Right lobe of liver (tissue), 6 donors: ENCODE data around the gene E2F6. TPM values are rescaled to one million over a fixed set of nuclear protein-coding genes. Genes with fewer than 3 reads are reported as not detected.

Source experiments
- ATAC-seq, 4 donors: fragments of 200-7000 bp; cut with Tn5 transposase; one replicate each; pipeline ENCODE4 v1.9.1; 2020; ENCODE audit warnings: mild to moderate bottlenecking in 4 of 4, moderate library complexity in 4 of 4
- DNase-seq, 3 donors: peaks; one replicate each; pipeline ENCODE4 v3.0.0-alpha.2; 2020
- H3K27ac ChIP-seq, 3 donors: fragments of 200-600 bp; one replicate each; pipeline ENCODE4 v1.8.0; 2022
- H3K27me3 ChIP-seq, 2 donors: fragments of 200-600 bp; one replicate each; pipeline ENCODE4 v1.8.0; 2022
- H3K36me3 ChIP-seq, 4 donors: fragments of 200-600 bp; sonication (generic) in 1 of 4; one replicate each; pipeline versions ENCODE4 v1.5.1 to v1.8.0; 2017 to 2022; ENCODE audit warnings: control low read depth in 1 of 4
- H3K4me1 ChIP-seq, 4 donors: fragments of 200-600 bp; sonication (generic) in 1 of 4; one replicate each; pipeline versions ENCODE4 v1.5.1 to v1.8.0; 2017 to 2022; ENCODE audit warnings: control low read depth in 1 of 4
- H3K4me3 ChIP-seq, 3 donors: fragments of 200-600 bp; one replicate each; pipeline ENCODE4 v1.8.0; 2022
- H3K9me3 ChIP-seq, 4 donors: fragments of 200-600 bp; sonication (generic) in 1 of 4; one replicate each; pipeline versions ENCODE4 v1.5.1 to v1.8.0; 2017 to 2022; ENCODE audit warnings: control low read depth in 1 of 4
- POLR2A ChIP-seq: fragments of 450-650 bp; IDR thresholded peaks from one replicate; pipeline ENCODE4 v1.6.1; 2017; ENCODE audit warnings: antibody characterized with exemption, mild to moderate bottlenecking
- WGBS: methylation state at CpG from one replicate; pipeline ENCODE4 v1.1.6; 2018; ENCODE audit warnings: low coverage, low lambda C conversion rate; ENCODE audit not compliant: insufficient coverage; ENCODE audit errors: missing lambda C conversion rate; 5-methylcytosine and 5-hydroxymethylcytosine counted together
- intact Hi-C, 2 donors: fragments of 100-400 bp; cut with DNase I; formaldehyde crosslinking; loops; one replicate each; pipeline versions ENCODE4 v1.11.2 to v1.14.1; 2022
- total RNA-seq, 6 experiments: library from RNA; depleted of rRNA in 2 of 6; stranded (reverse); fragments of >200 nt in 2 of 6; fragmentation: NEBNext Ultra II Directional in 3 of 6; extraction: Animal tissue kit (Norgen Biotek cat#: 25700) in 3 of 6; gene quantifications; one replicate each; pipeline versions ENCODE4 v1.1.0 to v1.2.4, GENCODE V29; 2016 to 2023
- TF ChIP-seq, protein P1 (sequence below), 4 donors: fragments of 200-600 bp in 3 of 4; fragments of 450-650 bp in 1 of 4; IDR thresholded peaks; one replicate each; pipeline versions ENCODE4 v1.5.1 to v1.8.0; 2016 to 2022; ENCODE audit warnings: antibody characterized with exemption in 4 of 4, mild to moderate bottlenecking in 2 of 4
- donor health status: DM: no; HTN: yes; CAD: no.
- donor health status: DM: no; HTN: no; CAD: no.
- donor health status: DM: no; HTN: no; CAD: no.
- donor health status: DM: no; HTN: yes; CAD: no.
- donor health status: DM: no; HTN: yes; CAD: no.

Gene E2F6
- total RNA-seq, 6 experiments from 2014 or later, result 4.4 to 9.9 (median 5.8) TPM

DNA sequence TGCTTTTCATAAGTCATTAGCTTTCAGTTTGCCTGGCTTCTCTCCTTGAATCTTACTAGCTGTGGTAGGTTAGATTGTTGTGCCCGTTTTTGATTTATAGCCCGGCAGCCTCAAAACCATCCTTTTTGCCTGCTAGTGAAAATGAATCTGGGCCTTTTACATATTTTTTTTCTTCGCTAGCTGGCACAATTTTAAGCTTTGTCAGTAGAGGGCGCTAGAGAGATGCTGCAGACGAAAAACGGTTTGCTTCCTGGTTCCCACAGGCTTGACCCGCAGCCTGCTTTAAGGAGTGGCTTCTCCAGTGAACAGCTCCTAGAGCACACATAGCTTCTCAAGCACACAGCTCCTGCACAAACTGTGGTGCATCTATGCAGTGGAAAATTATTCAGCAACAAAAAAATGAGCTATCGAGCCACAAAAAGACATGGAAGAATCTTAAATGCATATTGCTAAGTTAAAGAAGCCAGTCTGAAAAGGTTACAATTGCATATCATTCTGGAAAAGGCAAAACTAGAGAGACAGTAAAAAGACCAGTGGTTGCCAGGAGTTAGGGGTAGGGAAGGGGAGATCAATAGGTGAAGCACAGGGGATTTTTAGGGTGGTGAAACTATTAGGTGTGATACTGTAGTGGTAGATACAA is 47.9 kb downstream of the E2F6 start:
- no peaks in the 10 kb centered on the region for H3K9me3 ChIP-seq
- H3K4me1 ChIP-seq, result peaks cover 0 to 5% (median 0%) of the 10 kb centered on the region in 4 donors
- intact Hi-C loops, result no loop called here
- ATAC-seq (peak in 2 of 4 donors; percentile 50 to 55), DNase-seq (no peak)
- no peak overlapping the region for H3K4me3 ChIP-seq
- 51% methylated on average over 8 of the region's 8 CpGs for WGBS
- no peaks in the 10 kb centered on the region for H3K36me3 ChIP-seq
- no peaks in the 10 kb centered on the region for H3K27me3 ChIP-seq
- no peak for TF ChIP-seq POLR2A
- TF ChIP-seq, protein P1, sequence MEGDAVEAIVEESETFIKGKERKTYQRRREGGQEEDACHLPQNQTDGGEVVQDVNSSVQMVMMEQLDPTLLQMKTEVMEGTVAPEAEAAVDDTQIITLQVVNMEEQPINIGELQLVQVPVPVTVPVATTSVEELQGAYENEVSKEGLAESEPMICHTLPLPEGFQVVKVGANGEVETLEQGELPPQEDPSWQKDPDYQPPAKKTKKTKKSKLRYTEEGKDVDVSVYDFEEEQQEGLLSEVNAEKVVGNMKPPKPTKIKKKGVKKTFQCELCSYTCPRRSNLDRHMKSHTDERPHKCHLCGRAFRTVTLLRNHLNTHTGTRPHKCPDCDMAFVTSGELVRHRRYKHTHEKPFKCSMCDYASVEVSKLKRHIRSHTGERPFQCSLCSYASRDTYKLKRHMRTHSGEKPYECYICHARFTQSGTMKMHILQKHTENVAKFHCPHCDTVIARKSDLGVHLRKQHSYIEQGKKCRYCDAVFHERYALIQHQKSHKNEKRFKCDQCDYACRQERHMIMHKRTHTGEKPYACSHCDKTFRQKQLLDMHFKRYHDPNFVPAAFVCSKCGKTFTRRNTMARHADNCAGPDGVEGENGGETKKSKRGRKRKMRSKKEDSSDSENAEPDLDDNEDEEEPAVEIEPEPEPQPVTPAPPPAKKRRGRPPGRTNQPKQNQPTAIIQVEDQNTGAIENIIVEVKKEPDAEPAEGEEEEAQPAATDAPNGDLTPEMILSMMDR (IDR thresholded peaks at IDR 0.05), result peak; percentile 29 to 51 (median 40)
- no peak overlapping the region for H3K27ac ChIP-seq

DNA sequence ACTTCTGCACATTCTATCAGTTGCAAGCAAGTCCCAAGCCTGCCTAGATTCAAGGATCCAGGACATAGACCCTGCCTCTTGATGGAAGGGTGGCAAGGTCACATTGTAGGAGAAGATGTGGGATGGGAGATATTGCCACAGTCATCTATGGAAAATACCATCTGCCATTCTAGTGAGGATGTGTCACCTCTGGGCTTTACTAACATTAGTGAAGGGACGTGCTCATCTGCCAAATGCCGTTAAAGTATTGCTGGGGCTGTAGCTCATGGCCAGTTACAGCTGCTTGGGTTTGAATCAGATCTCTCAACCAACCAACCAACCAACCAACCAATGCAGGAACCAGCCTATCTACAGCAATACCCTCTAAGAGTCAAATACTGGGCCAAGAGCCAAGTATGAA is 49.0 kb downstream of the E2F6 start:
- ATAC-seq (no peak), DNase-seq (no peak)
- intact Hi-C loops, result no loop called here
- no CpG with 5 or more reads among the region's 2 CpGs for WGBS
- Histone ChIP-seq H3K36me3 (no peaks in the 10 kb centered on the region), H3K4me3 (no peak overlapping the region), H3K27ac (no peak overlapping the region), H3K27me3 (no peaks in the 10 kb centered on the region), H3K4me1 (peaks cover 0 to 5% (median 0%) of the 10 kb centered on the region in 4 donors), H3K9me3 (no peaks in the 10 kb centered on the region)
- TF ChIP-seq POLR2A, result no peak
- TF ChIP-seq, protein P1 (IDR thresholded peaks at IDR 0.05), result no peak

DNA sequence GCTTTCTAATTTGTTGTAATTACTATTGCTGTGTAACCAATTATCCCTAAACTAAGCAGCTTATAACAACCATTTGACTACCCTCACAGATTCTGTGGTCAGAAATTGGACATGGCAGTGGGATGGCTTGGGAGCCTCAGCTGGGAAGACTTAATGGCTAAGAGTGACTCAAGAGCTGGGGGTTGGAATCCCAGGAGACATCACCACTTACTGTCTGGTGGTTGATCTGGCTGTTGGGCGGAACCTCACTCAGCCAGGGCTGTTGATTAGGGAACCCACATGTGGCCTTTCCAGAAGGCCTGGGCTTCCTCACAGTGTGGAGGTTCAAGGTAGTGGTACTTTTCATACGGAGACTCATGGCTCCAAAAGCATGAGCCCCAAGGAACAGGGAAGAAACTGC is 49.8 kb downstream of the E2F6 start:
- Histone ChIP-seq H3K36me3 (no peaks in the 10 kb centered on the region), H3K9me3 (no peaks in the 10 kb centered on the region), H3K4me3 (no peak overlapping the region), H3K4me1 (peaks cover 0 to 5% (median 0%) of the 10 kb centered on the region in 4 donors), H3K27me3 (no peaks in the 10 kb centered on the region), H3K27ac (no peak overlapping the region)
- DNase-seq, result no peak
- TF ChIP-seq, protein P1 (IDR thresholded peaks at IDR 0.05), result no peak
- TF ChIP-seq POLR2A, result no peak
- ATAC-seq, result no peak
- no CpG with 5 or more reads among the region's 2 CpGs for WGBS
- intact Hi-C loops, result no loop called here

DNA sequence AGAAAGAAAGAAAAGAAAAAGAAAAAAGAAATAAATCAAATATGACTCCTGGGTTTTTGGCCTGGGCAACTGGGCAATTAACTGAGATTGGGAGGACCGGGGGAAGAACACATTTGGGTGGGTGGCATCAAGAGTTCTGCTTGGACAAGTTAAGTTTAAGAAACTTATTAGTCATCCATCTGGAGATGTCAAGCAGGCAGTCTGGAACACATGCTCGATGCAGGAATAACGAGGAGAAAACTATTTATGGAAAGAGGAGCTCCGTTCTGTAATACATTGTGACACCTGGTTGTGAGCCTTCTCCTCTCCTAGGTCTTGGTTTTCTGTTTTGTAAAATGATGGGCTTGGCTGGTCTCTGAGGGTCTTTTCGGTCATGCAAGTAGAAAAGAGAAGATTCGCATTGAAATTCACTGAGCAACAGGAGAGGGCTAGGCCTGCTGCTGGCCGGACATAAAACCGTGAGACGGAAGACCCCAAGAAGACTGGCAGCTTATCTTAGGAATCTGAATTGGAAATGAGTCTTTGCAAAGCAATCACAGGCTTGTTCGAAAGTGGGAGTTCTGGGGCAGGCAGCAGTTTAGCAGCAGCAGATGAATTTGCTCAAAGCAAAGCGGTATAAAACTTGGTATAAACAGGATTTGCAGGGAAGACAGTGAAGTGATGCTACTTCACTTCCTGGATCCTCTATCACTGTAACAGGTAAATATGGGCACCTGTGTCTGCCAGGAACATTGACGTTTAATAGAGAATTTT is 51.4 kb downstream of the E2F6 start:
- Histone ChIP-seq H3K27ac (no peak overlapping the region), H3K27me3 (no peaks in the 10 kb centered on the region), H3K4me1 (peaks cover 0 to 5% (median 0%) of the 10 kb centered on the region in 4 donors), H3K36me3 (no peaks in the 10 kb centered on the region), H3K4me3 (no peak overlapping the region), H3K9me3 (no peaks in the 10 kb centered on the region)
- ATAC-seq (no peak), DNase-seq (no peak)
- 83% methylated on average over 12 of the region's 12 CpGs for WGBS
- intact Hi-C loops, result loop anchor here in 1 of 2 donors (5.0 kb wide), 1 partner anchor 182 kb away; no protein-coding TSS in a partner anchor
- no peak for TF ChIP-seq POLR2A
- TF ChIP-seq, protein P1 (IDR thresholded peaks at IDR 0.05), result no peak
